ENCODE data around the gene MYBPH. TPM values are rescaled to one million over a fixed set of nuclear protein-coding genes. Genes with fewer than 3 reads are reported as not detected.

MYBPH gene
- total RNA-seq, 1 experiment from 2014 or later = not detected

DNA sequence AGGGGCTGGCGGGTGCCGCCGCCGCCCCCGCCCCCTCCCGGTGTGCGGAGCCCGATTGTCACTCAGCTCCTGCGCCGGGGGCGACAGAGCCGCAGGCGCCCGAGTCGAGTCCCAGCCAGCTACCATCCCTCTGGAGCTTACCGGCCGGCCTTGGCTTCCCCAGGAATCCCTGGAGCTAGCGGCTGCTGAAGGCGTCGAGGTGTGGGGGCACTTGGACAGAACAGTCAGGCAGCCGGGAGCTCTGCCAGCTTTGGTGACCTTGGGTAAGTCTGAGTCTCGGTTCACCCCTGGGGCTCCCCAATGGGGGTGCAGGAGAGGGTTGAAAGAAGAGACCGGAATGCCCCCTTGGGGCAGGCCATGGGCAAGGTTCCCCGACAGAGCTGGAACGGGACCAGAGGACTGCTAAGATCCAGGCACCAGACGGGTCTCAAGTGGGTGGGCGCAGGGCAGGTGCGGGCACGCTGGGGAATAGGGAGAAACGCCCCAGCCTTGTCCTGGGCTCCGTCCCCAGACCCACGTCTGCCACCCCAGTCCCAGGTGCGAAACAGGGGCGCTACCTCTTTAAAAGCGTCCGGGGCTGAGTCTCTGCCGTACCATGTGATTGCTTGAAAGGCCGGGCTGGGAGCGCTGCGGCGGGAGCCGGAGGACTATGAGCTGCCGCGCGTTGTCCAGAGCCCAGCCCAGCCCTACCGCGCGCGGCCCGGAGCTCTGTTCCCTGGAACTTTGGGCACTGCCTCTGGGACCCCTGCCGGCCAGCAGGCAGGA lies 47.8 kb downstream of the MYBPH start, which contains the start of gene ADORA1:
Gene ADORA1, plus strand, starts transcription at position 61 of the 765 bp plus-strand sequence. CDS start 1,116 bp downstream, outside the sequence.
- peaks cover 23% of the 10 kb centered on the region for H3K27me3 ChIP-seq (replicated peaks; ENCODE audit: insufficient read depth, low read depth, low read length, poor library complexity)
- H3K27ac ChIP-seq (ENCODE audit: low read depth, low read length, poor library complexity, severe bottlenecking) = no peak within 1 kb of the TSS
- TF ChIP-seq EZH2 (IDR thresholded peaks at IDR 0.05; ENCODE audit: borderline replicate concordance, low read depth, low read length, poor library complexity, severe bottlenecking) = peak; percentile 35
- TF ChIP-seq, protein P1, sequence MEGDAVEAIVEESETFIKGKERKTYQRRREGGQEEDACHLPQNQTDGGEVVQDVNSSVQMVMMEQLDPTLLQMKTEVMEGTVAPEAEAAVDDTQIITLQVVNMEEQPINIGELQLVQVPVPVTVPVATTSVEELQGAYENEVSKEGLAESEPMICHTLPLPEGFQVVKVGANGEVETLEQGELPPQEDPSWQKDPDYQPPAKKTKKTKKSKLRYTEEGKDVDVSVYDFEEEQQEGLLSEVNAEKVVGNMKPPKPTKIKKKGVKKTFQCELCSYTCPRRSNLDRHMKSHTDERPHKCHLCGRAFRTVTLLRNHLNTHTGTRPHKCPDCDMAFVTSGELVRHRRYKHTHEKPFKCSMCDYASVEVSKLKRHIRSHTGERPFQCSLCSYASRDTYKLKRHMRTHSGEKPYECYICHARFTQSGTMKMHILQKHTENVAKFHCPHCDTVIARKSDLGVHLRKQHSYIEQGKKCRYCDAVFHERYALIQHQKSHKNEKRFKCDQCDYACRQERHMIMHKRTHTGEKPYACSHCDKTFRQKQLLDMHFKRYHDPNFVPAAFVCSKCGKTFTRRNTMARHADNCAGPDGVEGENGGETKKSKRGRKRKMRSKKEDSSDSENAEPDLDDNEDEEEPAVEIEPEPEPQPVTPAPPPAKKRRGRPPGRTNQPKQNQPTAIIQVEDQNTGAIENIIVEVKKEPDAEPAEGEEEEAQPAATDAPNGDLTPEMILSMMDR (conservative IDR thresholded peaks at IDR 0.05; ENCODE audit: low read depth, low read length) = 0 out of 2 replicates have a peak, but pooled peaks have one; percentile 5
- intact Hi-C loops (cut with micrococcal nuclease; ENCODE audit: unreplicated experiment) = no loop called here
- BruUV-seq (replicated peaks) = no TSS peak
- no peaks in the 10 kb centered on the region for H3K9me3 ChIP-seq (ENCODE audit: low read depth, low read length, poor library complexity, severe bottlenecking)
- ChIA-PET POLR2A (ENCODE audit: low non-redundant PET) (interaction anchor here (0.7 kb wide), 1 partner anchor 23 kb away, joined by 3 read pairs; no protein-coding TSS in a partner anchor), CTCF (interaction anchor here (0.6 to 1.3 kb wide), 9 partner anchors 24 to 803 kb away, joined by 3 to 11 read pairs (median 4); no protein-coding TSS in a partner anchor)
- no peak for DNase-seq (ENCODE audit: low spot score)
- peaks cover 15% of the 10 kb centered on the region for H3K4me1 ChIP-seq (ENCODE audit: insufficient read depth, low read length, poor library complexity, severe bottlenecking)
- peak within 1 kb of the TSS; percentile 24 for H3K4me3 ChIP-seq (ENCODE audit: low read depth, low read length, poor library complexity, severe bottlenecking)
- no peaks in the 10 kb centered on the region for H3K36me3 ChIP-seq (ENCODE audit: insufficient read depth, low read length, poor library complexity, severe bottlenecking)

DNA sequence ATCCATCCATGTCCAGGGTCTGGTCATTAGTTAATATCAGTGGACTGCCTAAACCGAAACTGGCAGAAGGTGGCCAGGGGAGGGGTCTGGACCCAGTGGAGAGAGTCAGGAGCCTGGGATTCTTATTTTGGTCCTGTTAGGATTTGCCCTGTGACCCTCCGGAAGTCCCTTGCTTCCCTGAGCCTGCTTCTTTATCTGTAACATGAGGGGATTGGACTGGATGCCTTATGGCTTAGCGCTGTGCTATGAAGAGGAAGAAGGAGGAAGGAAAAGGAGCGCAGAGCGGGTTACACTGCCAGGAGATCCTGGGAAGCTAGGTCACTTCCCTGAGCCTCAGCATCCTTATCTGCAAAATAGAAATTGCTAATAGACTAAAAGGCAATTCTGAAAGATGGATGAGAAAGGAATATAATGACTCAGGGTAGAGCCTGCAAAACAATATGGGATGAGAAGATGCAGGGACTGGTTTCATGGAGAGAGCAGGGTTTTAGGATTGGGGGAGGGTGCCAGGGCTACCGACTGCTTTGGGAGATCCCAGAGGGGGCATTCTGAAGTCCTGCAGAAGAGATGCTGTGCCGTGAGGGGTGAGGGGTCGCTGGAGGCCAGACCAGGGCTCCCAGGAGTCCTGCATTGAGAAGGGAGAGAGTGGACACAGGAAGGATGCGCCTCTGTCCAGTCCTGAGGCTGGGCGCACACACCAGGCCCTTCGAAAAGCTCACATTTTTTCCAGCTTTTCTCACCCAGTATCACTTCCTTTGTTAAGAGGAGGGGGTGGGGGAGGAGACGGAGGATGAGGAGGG lies 48.6 kb downstream of the MYBPH start:
- intact Hi-C loops (cut with micrococcal nuclease; ENCODE audit: unreplicated experiment) = no loop called here
- POLR2A ChIA-PET (ENCODE audit: low non-redundant PET) = no interaction called here
- Histone ChIP-seq H3K27me3 (replicated peaks; ENCODE audit: insufficient read depth, low read depth, low read length, poor library complexity) (peaks cover 23% of the 10 kb centered on the region), H3K36me3 (ENCODE audit: insufficient read depth, low read length, poor library complexity, severe bottlenecking) (no peaks in the 10 kb centered on the region), H3K9me3 (ENCODE audit: low read depth, low read length, poor library complexity, severe bottlenecking) (no peaks in the 10 kb centered on the region), H3K27ac (ENCODE audit: low read depth, low read length, poor library complexity, severe bottlenecking) (no peak overlapping the region), H3K4me3 (ENCODE audit: low read depth, low read length, poor library complexity, severe bottlenecking) (peak overlapping the region; percentile 24), H3K4me1 (ENCODE audit: insufficient read depth, low read length, poor library complexity, severe bottlenecking) (peaks cover 15% of the 10 kb centered on the region)
- BruUV-seq (replicated peaks) = no TSS peak
- no peak for TF ChIP-seq EZH2 (IDR thresholded peaks at IDR 0.05; ENCODE audit: borderline replicate concordance, low read depth, low read length, poor library complexity, severe bottlenecking)
- TF ChIP-seq, protein P1 (conservative IDR thresholded peaks at IDR 0.05; ENCODE audit: low read depth, low read length) = no peak
- CTCF ChIA-PET = interaction anchor here (0.6 to 1.3 kb wide), 7 partner anchors 43 to 802 kb away, joined by 4 to 11 read pairs (median 4); no protein-coding TSS in a partner anchor
- DNase-seq (ENCODE audit: low spot score) = no peak

DNA sequence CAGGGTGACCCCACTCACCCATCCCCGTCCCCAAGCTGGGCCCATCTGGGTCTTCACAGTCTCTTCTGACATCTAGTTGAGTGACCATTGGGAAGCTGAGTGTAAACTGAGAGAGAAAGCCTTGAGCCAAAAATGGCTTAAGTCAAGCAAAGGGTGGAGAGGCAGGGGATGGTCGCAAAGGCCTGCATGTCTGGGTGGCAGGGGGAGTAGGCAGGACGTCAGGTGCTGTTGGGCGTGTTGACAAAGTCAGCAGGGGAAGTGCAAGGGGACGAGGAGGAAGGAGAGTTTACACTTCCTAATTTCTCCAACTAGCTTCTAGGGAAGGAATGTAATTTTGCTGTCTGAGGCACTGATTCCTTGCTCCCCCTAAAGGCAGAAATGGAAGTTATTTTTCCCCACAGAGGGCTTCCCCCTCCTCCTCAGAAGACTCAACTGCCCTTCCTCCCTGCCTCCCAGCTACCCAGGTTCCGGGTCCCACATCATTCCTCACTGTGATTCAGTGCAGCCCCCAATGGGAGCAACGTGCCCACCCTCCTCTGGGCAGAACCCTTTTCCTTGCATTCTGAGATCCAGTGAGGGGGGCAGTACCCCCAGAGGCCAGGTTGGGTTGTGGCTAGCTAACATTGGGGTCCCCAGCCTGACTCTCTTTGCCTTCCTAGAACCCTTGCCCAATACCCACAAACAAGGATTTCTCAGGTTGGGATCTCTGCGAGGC lies 49.3 kb downstream of the MYBPH start:
- Histone ChIP-seq H3K9me3 (ENCODE audit: low read depth, low read length, poor library complexity, severe bottlenecking) (no peaks in the 10 kb centered on the region), H3K27me3 (replicated peaks; ENCODE audit: insufficient read depth, low read depth, low read length, poor library complexity) (peaks cover 23% of the 10 kb centered on the region), H3K4me1 (ENCODE audit: insufficient read depth, low read length, poor library complexity, severe bottlenecking) (peaks cover 15% of the 10 kb centered on the region), H3K4me3 (ENCODE audit: low read depth, low read length, poor library complexity, severe bottlenecking) (no peak overlapping the region), H3K27ac (ENCODE audit: low read depth, low read length, poor library complexity, severe bottlenecking) (no peak overlapping the region), H3K36me3 (ENCODE audit: insufficient read depth, low read length, poor library complexity, severe bottlenecking) (no peaks in the 10 kb centered on the region)
- POLR2A ChIA-PET (ENCODE audit: low non-redundant PET) = no interaction called here
- TF ChIP-seq EZH2 (IDR thresholded peaks at IDR 0.05; ENCODE audit: borderline replicate concordance, low read depth, low read length, poor library complexity, severe bottlenecking) = no peak
- TF ChIP-seq, protein P1 (conservative IDR thresholded peaks at IDR 0.05; ENCODE audit: low read depth, low read length) = peak; percentile 53
- CTCF ChIA-PET = interaction anchor here (0.6 to 1.3 kb wide), 2 partner anchors 8 to 86 kb away, joined by 3 to 7 read pairs; no protein-coding TSS in a partner anchor
- intact Hi-C loops (cut with micrococcal nuclease; ENCODE audit: unreplicated experiment) = no loop called here
- peak; percentile 42 for DNase-seq (ENCODE audit: low spot score)
- no TSS peak for BruUV-seq (replicated peaks)
